ENCODE results near the gene MAFG. TPM values are rescaled to one million over a fixed set of nuclear protein-coding genes. Genes with fewer than 3 reads are reported as not detected.

The MAFG gene
- total and polyA plus RNA-seq, 3 donors from 2014 or later: 21.8 to 36.9 (median 31.7) TPM

- intact Hi-C loops (cut with DNase I; ENCODE audit: low total_unique reads): no loop called here
- Histone ChIP-seq H3K9me3 (no peaks in the 10 kb centered on the region), H3K4me3 (no peak overlapping the region), H3K4me1 (peaks cover 18% of the 10 kb centered on the region), H3K36me3 (ENCODE audit: low read depth, missing control alignments) (no peaks in the 10 kb centered on the region), H3K27ac (no peak overlapping the region), H3K27me3 (no peaks in the 10 kb centered on the region)
- WGBS, 2 donors: 75% methylated on average over 19 to 21 of the region's 21 CpGs
- no peak for DNase-seq
- TF ChIP-seq POLR2A (IDR thresholded peaks at IDR 0.05): no peak
- TF ChIP-seq, protein P1, sequence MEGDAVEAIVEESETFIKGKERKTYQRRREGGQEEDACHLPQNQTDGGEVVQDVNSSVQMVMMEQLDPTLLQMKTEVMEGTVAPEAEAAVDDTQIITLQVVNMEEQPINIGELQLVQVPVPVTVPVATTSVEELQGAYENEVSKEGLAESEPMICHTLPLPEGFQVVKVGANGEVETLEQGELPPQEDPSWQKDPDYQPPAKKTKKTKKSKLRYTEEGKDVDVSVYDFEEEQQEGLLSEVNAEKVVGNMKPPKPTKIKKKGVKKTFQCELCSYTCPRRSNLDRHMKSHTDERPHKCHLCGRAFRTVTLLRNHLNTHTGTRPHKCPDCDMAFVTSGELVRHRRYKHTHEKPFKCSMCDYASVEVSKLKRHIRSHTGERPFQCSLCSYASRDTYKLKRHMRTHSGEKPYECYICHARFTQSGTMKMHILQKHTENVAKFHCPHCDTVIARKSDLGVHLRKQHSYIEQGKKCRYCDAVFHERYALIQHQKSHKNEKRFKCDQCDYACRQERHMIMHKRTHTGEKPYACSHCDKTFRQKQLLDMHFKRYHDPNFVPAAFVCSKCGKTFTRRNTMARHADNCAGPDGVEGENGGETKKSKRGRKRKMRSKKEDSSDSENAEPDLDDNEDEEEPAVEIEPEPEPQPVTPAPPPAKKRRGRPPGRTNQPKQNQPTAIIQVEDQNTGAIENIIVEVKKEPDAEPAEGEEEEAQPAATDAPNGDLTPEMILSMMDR (IDR thresholded peaks at IDR 0.05): no peak
Observed at GRCh38 chr17:81916234-81917001, 11.1 kb downstream of the MAFG start.

DNA sequence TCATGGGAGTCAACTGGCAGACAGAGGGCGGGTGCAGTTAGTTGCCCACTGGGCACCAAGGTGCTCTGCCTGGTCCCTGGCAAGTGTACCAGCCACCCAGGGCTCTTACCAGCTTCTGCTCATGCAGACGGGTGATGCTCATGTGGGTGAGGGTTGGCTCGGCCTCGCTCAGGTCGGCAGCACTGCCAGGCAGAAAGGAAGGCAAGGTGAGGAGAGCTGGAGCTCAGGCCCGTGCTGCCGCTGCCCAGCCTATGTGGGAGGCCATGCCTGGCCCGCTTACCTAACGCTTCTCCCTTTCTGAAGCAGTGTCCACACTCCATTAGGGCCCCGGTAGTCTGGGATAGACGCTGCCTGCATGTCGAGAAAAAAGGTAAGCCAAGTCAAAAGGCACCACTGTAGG lies 12.2 kb downstream of the MAFG start:
- WGBS, 2 donors: 94 to 95% methylated on average over 10 to 12 of the region's 12 CpGs
- H3K4me3 ChIP-seq: no peak overlapping the region
- no peaks in the 10 kb centered on the region for H3K9me3 ChIP-seq
- no peaks in the 10 kb centered on the region for H3K27me3 ChIP-seq
- DNase-seq: no peak
- H3K4me1 ChIP-seq: peaks cover 21% of the 10 kb centered on the region
- no peak overlapping the region for H3K27ac ChIP-seq
- no peak for TF ChIP-seq POLR2A (IDR thresholded peaks at IDR 0.05)
- TF ChIP-seq, protein P1 (IDR thresholded peaks at IDR 0.05): no peak
- no peaks in the 10 kb centered on the region for H3K36me3 ChIP-seq (ENCODE audit: low read depth, missing control alignments)
- intact Hi-C loops (cut with DNase I; ENCODE audit: low total_unique reads): no loop called here

- TF ChIP-seq, protein P1 (IDR thresholded peaks at IDR 0.05): no peak
- TF ChIP-seq POLR2A (IDR thresholded peaks at IDR 0.05): no peak
- H3K27me3 ChIP-seq: no peaks in the 10 kb centered on the region
- no peak for DNase-seq
- H3K9me3 ChIP-seq: no peaks in the 10 kb centered on the region
- no peak overlapping the region for H3K4me3 ChIP-seq
- WGBS, 2 donors: 95 to 98% methylated on average over 8 to 34 of the region's 36 CpGs
- intact Hi-C loops (cut with DNase I; ENCODE audit: low total_unique reads): no loop called here
- no peak overlapping the region for H3K27ac ChIP-seq
- no peaks in the 10 kb centered on the region for H3K36me3 ChIP-seq (ENCODE audit: low read depth, missing control alignments)
- H3K4me1 ChIP-seq: peaks cover 25% of the 10 kb centered on the region
Observed at GRCh38 chr17:81914103-81914850, 13.3 kb downstream of the MAFG start.

DNA sequence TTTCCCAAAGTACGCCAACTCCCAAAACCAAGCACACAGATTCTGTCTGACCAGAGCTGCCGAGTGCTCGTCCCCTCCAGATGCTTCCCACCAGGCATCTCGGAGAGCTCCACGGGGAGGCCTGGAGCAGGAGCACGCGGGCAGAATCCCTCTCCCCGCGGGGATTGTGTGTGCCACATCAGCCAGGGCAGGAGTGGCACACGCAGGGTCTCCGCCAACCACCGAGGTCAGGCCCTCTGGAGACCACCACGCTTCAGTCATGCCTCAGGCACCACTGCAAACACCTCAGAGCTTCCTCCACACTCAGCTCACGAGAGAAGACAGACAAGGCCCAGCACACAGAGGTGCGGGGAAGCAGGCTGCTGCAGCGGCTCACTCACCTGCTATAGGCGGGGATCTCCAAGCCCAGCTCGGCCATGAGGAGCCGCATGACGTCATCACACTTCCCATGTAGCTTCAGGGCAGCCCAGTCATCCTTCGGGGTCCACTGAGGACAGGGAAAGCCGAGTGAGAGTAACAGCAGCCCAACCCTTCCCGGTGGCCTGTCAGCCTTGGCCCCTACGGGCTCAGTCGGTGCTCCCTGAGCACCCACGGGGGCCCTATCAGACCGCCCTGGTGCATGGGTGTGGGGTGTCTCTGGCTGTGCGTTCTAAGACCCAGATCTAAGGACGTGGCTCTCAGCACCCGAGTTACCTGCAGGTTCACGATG lies 14.0 kb downstream of the MAFG start:
- H3K4me1 ChIP-seq: peaks cover 24% of the 10 kb centered on the region
- H3K27me3 ChIP-seq: no peaks in the 10 kb centered on the region
- no peaks in the 10 kb centered on the region for H3K9me3 ChIP-seq
- TF ChIP-seq, protein P1 (IDR thresholded peaks at IDR 0.05): no peak
- TF ChIP-seq POLR2A (IDR thresholded peaks at IDR 0.05): no peak
- intact Hi-C loops (cut with DNase I; ENCODE audit: low total_unique reads): no loop called here
- no peak for DNase-seq
- H3K4me3 ChIP-seq: no peak overlapping the region
- no peak overlapping the region for H3K27ac ChIP-seq
- 92 to 95% methylated on average over 8 to 31 of the region's 31 CpGs for WGBS, 2 donors
- H3K36me3 ChIP-seq (ENCODE audit: low read depth, missing control alignments): no peaks in the 10 kb centered on the region
